H9 (cell line): ENCODE measurements around the gene TTR. TPM values are rescaled to one million over a fixed set of nuclear protein-coding genes. Genes with fewer than 3 reads are reported as not detected.

Source experiments
- DNase-seq: peaks from one replicate; pipeline ENCODE4 v3.0.0-alpha.2; 2017
- H2AFZ ChIP-seq: one replicate; pipeline ENCODE4 v1.6.1; 2013; ENCODE audit warnings: mild to moderate bottlenecking, low read length, control low read depth, moderate library complexity
- H2AK5ac ChIP-seq: 2 replicates; pipeline ENCODE4 v1.6.1; 2013; ENCODE audit warnings: low read length, control low read depth, mixed read lengths; ENCODE audit not compliant: insufficient read length
- H2BK120ac ChIP-seq: one replicate; pipeline ENCODE4 v1.6.1; 2013; ENCODE audit warnings: low read depth, mild to moderate bottlenecking, low read length, control low read depth, inconsistent platforms; ENCODE audit not compliant: poor library complexity, severe bottlenecking
- H2BK12ac ChIP-seq: 2 replicates; pipeline ENCODE4 v1.6.1; 2013; ENCODE audit warnings: low read length, control low read depth, mixed read lengths, low read depth; ENCODE audit not compliant: insufficient read length
- H2BK15ac ChIP-seq: 2 replicates; pipeline ENCODE4 v1.6.1; 2013; ENCODE audit warnings: low read depth, low read length, control low read depth
- H2BK20ac ChIP-seq: one replicate; pipeline ENCODE4 v1.6.1; 2013; ENCODE audit warnings: low read depth, mild to moderate bottlenecking, low read length, control low read depth, inconsistent platforms; ENCODE audit not compliant: poor library complexity, severe bottlenecking
- H2BK5ac ChIP-seq: 2 replicates; pipeline ENCODE4 v1.6.1; 2013; ENCODE audit warnings: low read length, control low read depth, mixed read lengths; ENCODE audit not compliant: insufficient read length
- H3K14ac ChIP-seq: 2 replicates; pipeline ENCODE4 v1.6.1; 2013; ENCODE audit warnings: low read length, control low read depth; ENCODE audit not compliant: insufficient read depth
- H3K18ac ChIP-seq: 2 replicates; pipeline ENCODE4 v1.6.1; 2013; ENCODE audit warnings: low read depth, mild to moderate bottlenecking, mixed read lengths, low read length, control low read depth; ENCODE audit not compliant: insufficient read length
- H3K23ac ChIP-seq: 2 replicates; pipeline ENCODE4 v1.6.1; 2013; ENCODE audit warnings: low read length, control low read depth, mixed read lengths, low read depth; ENCODE audit not compliant: insufficient read length
- H3K23me2 ChIP-seq: 2 replicates; pipeline ENCODE4 v1.6.1; 2013; ENCODE audit warnings: low read depth, mild to moderate bottlenecking, mixed read lengths, low read length, control low read depth; ENCODE audit not compliant: insufficient read length, poor library complexity, severe bottlenecking
- H3K27ac ChIP-seq: 2 replicates; pipeline ENCODE4 v1.5.1; 2013; ENCODE audit warnings: low read length, control low read depth, mixed read lengths, low read depth; ENCODE audit not compliant: insufficient read length
- H3K27me3 ChIP-seq: 2 replicates; pipeline ENCODE4 v1.6.1; 2013; ENCODE audit warnings: low read length, control low read depth, inconsistent platforms; ENCODE audit not compliant: insufficient read depth
- H3K4ac ChIP-seq: 2 replicates; pipeline ENCODE4 v1.6.1; 2013; ENCODE audit warnings: low read depth, mild to moderate bottlenecking, control low read depth, inconsistent platforms, low read length, moderate library complexity
- H3K4me1 ChIP-seq: 2 replicates; pipeline ENCODE4 v1.6.1; 2013; ENCODE audit warnings: low read length, control low read depth, inconsistent platforms; ENCODE audit not compliant: insufficient read depth
- H3K4me2 ChIP-seq: 2 replicates; pipeline ENCODE4 v1.6.1; 2013; ENCODE audit warnings: low read length, control low read depth, mixed read lengths; ENCODE audit not compliant: insufficient read length, insufficient read depth
- H3K56ac ChIP-seq: 2 replicates; pipeline ENCODE4 v1.6.1; 2013; ENCODE audit warnings: low read depth, mild to moderate bottlenecking, mixed read lengths, low read length, control low read depth; ENCODE audit not compliant: insufficient read length
- H3K79me1 ChIP-seq: 2 replicates; pipeline ENCODE4 v1.6.1; 2013; ENCODE audit warnings: low read depth, mild to moderate bottlenecking, moderate library complexity, low read length, control low read depth, inconsistent platforms; ENCODE audit not compliant: insufficient read depth, poor library complexity, severe bottlenecking
- H3K79me2 ChIP-seq: 2 replicates; pipeline ENCODE4 v1.6.1; 2013; ENCODE audit warnings: low read length, control low read depth, inconsistent platforms; ENCODE audit not compliant: insufficient read depth
- H3K9ac ChIP-seq: 2 replicates; pipeline ENCODE4 v1.6.1; 2013; ENCODE audit warnings: low read length, control low read depth, mixed read lengths; ENCODE audit not compliant: insufficient read length; ENCODE audit errors: extremely low read depth
- H3K9me3 ChIP-seq: one replicate; pipeline ENCODE4 v1.6.1; 2013; ENCODE audit warnings: low read depth, low read length, inconsistent platforms; ENCODE audit not compliant: control insufficient read depth
- H3T11ph ChIP-seq: one replicate; pipeline ENCODE4 v1.6.1; 2013; ENCODE audit warnings: mild to moderate bottlenecking, low read length, control low read depth, inconsistent platforms
- H4K20me1 ChIP-seq: one replicate; pipeline ENCODE4 v1.6.1; 2013; ENCODE audit not compliant: control insufficient read depth, insufficient read length, insufficient read depth
- H4K5ac ChIP-seq: 2 replicates; pipeline ENCODE4 v1.6.1; 2013; ENCODE audit warnings: low read depth, mild to moderate bottlenecking, mixed read lengths, low read length, control low read depth; ENCODE audit not compliant: insufficient read length
- H4K8ac ChIP-seq: replicated peaks from 2 replicates; pipeline ENCODE4 v1.6.1; 2013; ENCODE audit warnings: low read length, control low read depth, mixed read lengths, low read depth; ENCODE audit not compliant: insufficient read length
- H4K91ac ChIP-seq: 2 replicates; pipeline ENCODE4 v1.6.1; 2013; ENCODE audit warnings: low read depth, mild to moderate bottlenecking, moderate library complexity, mixed read lengths, low read length, control low read depth; ENCODE audit not compliant: insufficient read length
- H3K27ac Mint-ChIP-seq, 3 experiments: 2 replicates in 2 of 3; 3 replicates in 1 of 3; pipeline ENCODE4 v1.8.0; 2020 to 2021; ENCODE audit warnings: mixed read lengths in 3 of 3, mild to moderate bottlenecking in 1 of 3, moderate library complexity in 1 of 3
- H3K27me3 Mint-ChIP-seq: 2 replicates; pipeline ENCODE4 v1.8.0; 2021; ENCODE audit warnings: low read depth, mild to moderate bottlenecking, moderate library complexity, mixed read lengths
- H3K36me3 Mint-ChIP-seq, 3 experiments: 2 replicates in 2 of 3; 3 replicates in 1 of 3; pipeline ENCODE4 v1.8.0; 2020 to 2021; ENCODE audit warnings: low read depth in 3 of 3, mixed read lengths in 3 of 3; ENCODE audit not compliant: insufficient read depth in 1 of 3
- H3K4me1 Mint-ChIP-seq, 2 experiments: 2 replicates each; pipeline ENCODE4 v1.8.0; 2020; ENCODE audit warnings: mixed read lengths in 2 of 2
- H3K4me3 Mint-ChIP-seq, 2 experiments: 2 replicates in 1 of 2; 3 replicates in 1 of 2; pipeline ENCODE4 v1.8.0; 2020 to 2021; ENCODE audit warnings: mild to moderate bottlenecking in 2 of 2, mixed read lengths in 2 of 2, moderate library complexity in 1 of 2
- H3K9me3 Mint-ChIP-seq, 2 experiments: 2 replicates in 1 of 2; 3 replicates in 1 of 2; pipeline ENCODE4 v1.8.0; 2020; ENCODE audit warnings: mild to moderate bottlenecking in 2 of 2, mixed read lengths in 2 of 2, moderate library complexity in 1 of 2
- WGBS: extraction: QIAGEN DNeasy Blood & Tissue Kit; methylation state at CpG from one replicate; pipeline ENCODE4 v1.1.7; 2013; ENCODE audit warnings: missing lambda C conversion rate, low lambda C conversion rate, mixed read lengths; ENCODE audit not compliant: insufficient read length; ENCODE audit errors: extremely low coverage; 5-methylcytosine and 5-hydroxymethylcytosine counted together
- total RNA-seq: library from RNA; stranded (reverse); gene quantifications from 2 replicates; pipeline ENCODE4 v1.2.1, GENCODE V29; 2021
- TF ChIP-seq, protein P1 (sequence below): fragments of 200-600 bp; sonication (generic); conservative IDR thresholded peaks from 3 replicates; pipeline ENCODE4 v1.8.0; 2021; ENCODE audit warnings: antibody characterized with exemption, mild to moderate bottlenecking

Gene TTR
- total RNA-seq, 1 experiment from 2014 or later = not detected

DNA sequence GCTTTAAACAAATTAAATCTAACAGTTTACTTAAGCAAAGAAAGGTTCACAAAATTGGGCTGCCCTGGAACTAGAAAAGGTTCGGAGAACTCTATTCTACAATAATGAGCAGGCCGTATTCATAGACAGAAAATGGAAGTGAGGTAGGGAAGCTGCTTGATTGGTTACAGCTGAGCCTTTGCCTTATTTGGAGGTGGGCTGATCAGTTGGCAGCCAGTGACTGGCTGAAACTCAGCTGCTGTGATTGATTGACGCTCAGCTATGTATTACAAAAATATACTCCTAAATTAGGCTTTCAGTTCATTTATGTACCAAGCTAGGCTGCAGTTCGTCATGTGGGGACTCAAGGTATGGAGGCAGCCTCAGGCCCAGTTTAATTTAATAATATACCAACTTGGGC is 42.3 kb upstream of the TTR start:
- H2BK20ac ChIP-seq = no peak overlapping the region
- no peak overlapping the region for H3K23ac ChIP-seq
- H3K9ac ChIP-seq = no peak overlapping the region
- H2BK5ac ChIP-seq = no peak overlapping the region
- WGBS = no CpG with 5 or more reads among the region's 4 CpGs
- Mint-ChIP-seq H3K4me1 (peaks cover 21 to 23% of the 10 kb centered on the region in 2 experiments), H3K27ac (peak overlapping the region; percentile 24 to 77 (median 71); a peak in 5 of 7 replicates), H3K4me3 (no peak overlapping the region), H3K9me3 (no peaks in the 10 kb centered on the region), H3K27me3 (no peaks in the 10 kb centered on the region), H3K36me3 (peaks cover 16 to 27% (median 27%) of the 10 kb centered on the region in 3 experiments; a peak in 6 of 7 replicates)
- no peak overlapping the region for H3T11ph ChIP-seq
- H4K20me1 ChIP-seq = no peaks in the 10 kb centered on the region
- H3K79me1 ChIP-seq = no peaks in the 10 kb centered on the region
- H3K9me3 ChIP-seq = no peaks in the 10 kb centered on the region
- no peak overlapping the region for H3K4me2 ChIP-seq
- TF ChIP-seq, protein P1, sequence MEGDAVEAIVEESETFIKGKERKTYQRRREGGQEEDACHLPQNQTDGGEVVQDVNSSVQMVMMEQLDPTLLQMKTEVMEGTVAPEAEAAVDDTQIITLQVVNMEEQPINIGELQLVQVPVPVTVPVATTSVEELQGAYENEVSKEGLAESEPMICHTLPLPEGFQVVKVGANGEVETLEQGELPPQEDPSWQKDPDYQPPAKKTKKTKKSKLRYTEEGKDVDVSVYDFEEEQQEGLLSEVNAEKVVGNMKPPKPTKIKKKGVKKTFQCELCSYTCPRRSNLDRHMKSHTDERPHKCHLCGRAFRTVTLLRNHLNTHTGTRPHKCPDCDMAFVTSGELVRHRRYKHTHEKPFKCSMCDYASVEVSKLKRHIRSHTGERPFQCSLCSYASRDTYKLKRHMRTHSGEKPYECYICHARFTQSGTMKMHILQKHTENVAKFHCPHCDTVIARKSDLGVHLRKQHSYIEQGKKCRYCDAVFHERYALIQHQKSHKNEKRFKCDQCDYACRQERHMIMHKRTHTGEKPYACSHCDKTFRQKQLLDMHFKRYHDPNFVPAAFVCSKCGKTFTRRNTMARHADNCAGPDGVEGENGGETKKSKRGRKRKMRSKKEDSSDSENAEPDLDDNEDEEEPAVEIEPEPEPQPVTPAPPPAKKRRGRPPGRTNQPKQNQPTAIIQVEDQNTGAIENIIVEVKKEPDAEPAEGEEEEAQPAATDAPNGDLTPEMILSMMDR = no peak
- no peak overlapping the region for H4K91ac ChIP-seq
- no peak overlapping the region for H2BK12ac ChIP-seq
- no peaks in the 10 kb centered on the region for H3K27me3 ChIP-seq
- H3K4ac ChIP-seq = no peak overlapping the region
- H3K18ac ChIP-seq = no peak overlapping the region
- H3K27ac ChIP-seq = no peak overlapping the region
- H2BK120ac ChIP-seq = no peak overlapping the region
- H3K14ac ChIP-seq = no peak overlapping the region
- H2AFZ ChIP-seq = no peak overlapping the region
- no peak overlapping the region for H4K5ac ChIP-seq
- no peak overlapping the region for H4K8ac ChIP-seq
- H3K56ac ChIP-seq = no peak overlapping the region
- no peaks in the 10 kb centered on the region for H3K79me2 ChIP-seq
- H3K23me2 ChIP-seq = no peaks in the 10 kb centered on the region
- H2BK15ac ChIP-seq = no peak overlapping the region
- no peak overlapping the region for H2AK5ac ChIP-seq
- H3K4me1 ChIP-seq = no peaks in the 10 kb centered on the region; the same call in 1 of the 2 replicates
- no peak for DNase-seq
